HK-2 (cell line): ENCODE measurements around the gene HOXD13.

ENCODE experiments used
- DNase-seq: peaks from one replicate; pipeline ENCODE4 v3.0.0-alpha.2; 2018; ENCODE audit not compliant: unreplicated experiment

The HOXD13 gene

GRCh38 chr2:176094349-176094748, 1.8 kb downstream of the HOXD13 start:
- no peak for DNase-seq

GRCh38 chr2:176095421-176095820, 2.9 kb downstream of the HOXD13 start:
- no peak for DNase-seq

GRCh38 chr2:176096243-176096985, 3.9 kb downstream of the HOXD13 start:
- no peak for DNase-seq

- DNase-seq: peak; percentile 77
Measured at GRCh38 chr2:176096986-176097819, 4.7 kb downstream of the HOXD13 start.

GRCh38 chr2:176097820-176098365, 5.4 kb downstream of the HOXD13 start:
- DNase-seq: no peak

GRCh38 chr2:176098366-176099158, 6.0 kb downstream of the HOXD13 start:
- no peak for DNase-seq

- no peak for DNase-seq
Measured at GRCh38 chr2:176099159-176099727, 6.7 kb downstream of the HOXD13 start.

GRCh38 chr2:176099728-176100546, 7.4 kb downstream of the HOXD13 start, which contains the start of gene HOXD12:
Gene HOXD12, plus strand, starts transcription at chr2:176099795. Its CDS starts 7 bp downstream, at chr2:176099802.
- no peak for DNase-seq

GRCh38 chr2:176100547-176101140, 8.1 kb downstream of the HOXD13 start:
- DNase-seq: no peak

- no peak for DNase-seq
Measured at GRCh38 chr2:176101216-176101830, 8.8 kb downstream of the HOXD13 start.

- DNase-seq: no peak
Measured at GRCh38 chr2:176101842-176102241, 9.3 kb downstream of the HOXD13 start.

- DNase-seq: no peak
Measured at GRCh38 chr2:176102309-176102866, 9.9 kb downstream of the HOXD13 start.

- no peak for DNase-seq
Measured at GRCh38 chr2:176103194-176103593, 10.7 kb downstream of the HOXD13 start.

GRCh38 chr2:176103742-176104315, 11.3 kb downstream of the HOXD13 start:
- no peak for DNase-seq

GRCh38 chr2:176104316-176105077, 12.0 kb downstream of the HOXD13 start:
- DNase-seq: peak; percentile 61

GRCh38 chr2:176105078-176105729, 12.7 kb downstream of the HOXD13 start:
- peak; percentile 41 for DNase-seq

GRCh38 chr2:176105730-176106580, 13.4 kb downstream of the HOXD13 start:
- DNase-seq: no peak
